Neural cell (in vitro differentiated cells): ENCODE data around the gene GNLY. TPM values are rescaled to one million over a fixed set of nuclear protein-coding genes. Genes with fewer than 3 reads are reported as not detected.

Source experiments
- H2AFZ ChIP-seq: fragments of 200-600, 300-800 bp; sonication (generic), shearing (Covaris generic); 2 replicates; pipeline ENCODE4 v1.6.0; 2014; ENCODE audit warnings: low read depth, mild to moderate bottlenecking, antibody characterized with exemption, low read length, moderate library complexity
- H3F3A ChIP-seq: fragments of 200-600 bp; shearing (Covaris generic); 2 replicates; pipeline ENCODE4 v1.6.1; 2016; ENCODE audit warnings: mild to moderate bottlenecking, moderate library complexity, mixed read lengths, antibody characterized with exemption, low read length; ENCODE audit not compliant: insufficient read depth, poor library complexity, severe bottlenecking
- H3K27ac ChIP-seq: fragments of 200-600, 300-800 bp; sonication (generic), shearing (Covaris generic); 2 replicates; pipeline ENCODE4 v1.5.1; 2014; ENCODE audit warnings: mild to moderate bottlenecking, low read length, moderate library complexity
- H3K27me3 ChIP-seq: fragments of 300-800, 200-600 bp; sonication (generic), shearing (Covaris generic); 2 replicates; pipeline ENCODE4 v1.6.0; 2014; ENCODE audit warnings: mild to moderate bottlenecking, low read depth, low read length, moderate library complexity; ENCODE audit not compliant: insufficient read depth
- H3K36me3 ChIP-seq: fragments of 300-800, 200-600 bp; sonication (generic), shearing (Covaris generic); 2 replicates; pipeline ENCODE4 v1.5.1; 2014; ENCODE audit warnings: mild to moderate bottlenecking, antibody characterized with exemption, low read length, moderate library complexity; ENCODE audit not compliant: insufficient read depth
- H3K4me2 ChIP-seq: fragments of 300-800, 200-600 bp; sonication (generic), shearing (Covaris generic); 2 replicates; pipeline ENCODE4 v1.6.0; 2014; ENCODE audit warnings: mild to moderate bottlenecking, low read length
- H3K4me3 ChIP-seq: fragments of 300-800, 200-600 bp; sonication (generic), shearing (Covaris generic); 2 replicates; pipeline ENCODE4 v1.5.1; 2014; ENCODE audit warnings: mild to moderate bottlenecking, low read length, moderate library complexity
- H3K79me2 ChIP-seq: fragments of 200-600 bp; shearing (Covaris generic); replicated peaks from 2 replicates; pipeline ENCODE4 v1.6.0; 2014; ENCODE audit warnings: mild to moderate bottlenecking, low read length, moderate library complexity; ENCODE audit not compliant: insufficient read depth
- H3K9ac ChIP-seq: fragments of 300-800, 200-600 bp; sonication (generic), shearing (Covaris generic); 2 replicates; pipeline ENCODE4 v1.6.1; 2016; ENCODE audit warnings: mild to moderate bottlenecking, low read length, mixed read lengths
- H3K9me2 ChIP-seq: fragments of 200-600 bp; shearing (Covaris generic); 2 replicates; pipeline ENCODE4 v1.6.1; 2016; ENCODE audit warnings: mild to moderate bottlenecking, low read length, mixed read lengths; ENCODE audit not compliant: insufficient read depth
- H3K9me3 ChIP-seq: fragments of 200-600, 300-800 bp; sonication (generic), shearing (Covaris generic); 2 replicates; pipeline ENCODE4 v1.6.1; 2016; ENCODE audit warnings: mild to moderate bottlenecking, mixed run types, low read length, moderate library complexity, mixed read lengths
- H4K20me1 ChIP-seq: fragments of 200-600 bp; shearing (Covaris generic); 2 replicates; pipeline ENCODE4 v1.6.1; 2016; ENCODE audit warnings: mild to moderate bottlenecking, mixed run types; ENCODE audit not compliant: insufficient read depth
- EP300 ChIP-seq: fragments of 450-650 bp; conservative IDR thresholded peaks from 2 replicates; pipeline ENCODE4 v1.6.1; 2014; ENCODE audit warnings: antibody characterized with exemption, mild to moderate bottlenecking, moderate library complexity; ENCODE audit not compliant: poor library complexity, severe bottlenecking
- EZH2 ChIP-seq: fragments of 200-600, 300-800 bp; shearing (Covaris generic), sonication (generic); IDR thresholded peaks from 2 replicates; pipeline ENCODE4 v1.6.1; 2014; ENCODE audit warnings: antibody characterized with exemption, low read length, borderline replicate concordance, mild to moderate bottlenecking; ENCODE audit not compliant: insufficient read depth, poor library complexity, severe bottlenecking
- MXI1 ChIP-seq: fragments of 450-650 bp; conservative IDR thresholded peaks from 2 replicates; pipeline ENCODE4 v1.6.1; 2014; ENCODE audit warnings: antibody characterized with exemption, mild to moderate bottlenecking; ENCODE audit not compliant: poor library complexity, severe bottlenecking
- POLR2AphosphoS5 ChIP-seq: IDR thresholded peaks from 2 replicates; pipeline ENCODE4 v1.6.1; 2012
- RAD21 ChIP-seq: fragments of 450-650 bp; conservative IDR thresholded peaks from 2 replicates; pipeline ENCODE4 v1.6.1; 2014; ENCODE audit warnings: antibody characterized with exemption, mild to moderate bottlenecking, moderate library complexity
- SMC3 ChIP-seq: fragments of 450-650 bp; conservative IDR thresholded peaks from 2 replicates; pipeline ENCODE4 v1.6.1; 2014; ENCODE audit warnings: antibody characterized with exemption, mild to moderate bottlenecking, moderate library complexity; ENCODE audit not compliant: poor library complexity
- TAF1 ChIP-seq: IDR thresholded peaks from 2 replicates; pipeline ENCODE4 v1.6.1; 2012; ENCODE audit warnings: low read depth
- polyA plus RNA-seq: library from polyadenylated mRNA; depleted of rRNA; stranded (reverse); fragments of >200 nt; gene quantifications from 2 replicates; pipeline ENCODE4 v1.2.3, GENCODE V29; 2014
- TF ChIP-seq, protein P1 (sequence below): IDR thresholded peaks from 2 replicates; pipeline ENCODE4 v1.6.1; 2012; ENCODE audit warnings: borderline replicate concordance
- TF ChIP-seq, protein P2 (sequence below): fragments of 450-650 bp; IDR thresholded peaks from 2 replicates; pipeline ENCODE4 v1.5.1; 2014; ENCODE audit warnings: antibody characterized with exemption, mild to moderate bottlenecking, moderate library complexity; ENCODE audit not compliant: poor library complexity, severe bottlenecking

Gene GNLY
- polyA plus RNA-seq, 1 donor from 2014 or later, result not detected

DNA sequence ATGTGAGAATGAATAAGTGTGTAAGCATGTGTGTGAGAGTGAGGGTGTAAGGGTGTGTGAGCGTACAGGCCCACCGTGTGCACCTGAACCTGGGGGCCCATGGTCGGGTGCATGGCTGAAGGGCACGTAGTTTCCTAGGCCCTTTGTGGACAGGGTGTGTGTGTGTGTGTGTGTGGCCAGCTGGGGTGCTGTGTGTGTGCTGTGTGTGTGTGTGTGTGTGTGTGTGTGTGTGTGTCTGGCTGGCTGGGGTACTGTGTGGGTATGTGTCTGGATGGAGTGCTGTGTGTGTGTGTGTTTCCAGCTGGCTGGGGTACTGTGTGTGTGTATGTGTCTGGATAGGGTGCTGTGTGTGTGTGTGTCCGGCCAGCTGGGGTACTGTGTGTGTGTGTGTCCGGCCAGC lies 28.1 kb upstream of the GNLY start:
- Histone ChIP-seq H3K27me3 (no peaks in the 10 kb centered on the region), H2AFZ (no peak overlapping the region), H4K20me1 (no peaks in the 10 kb centered on the region), H3K4me3 (no peak overlapping the region), H3F3A (no peaks in the 10 kb centered on the region), H3K36me3 (no peaks in the 10 kb centered on the region), H3K9ac (no peak overlapping the region), H3K27ac (no peak overlapping the region), H3K9me2 (no peaks in the 10 kb centered on the region), H3K4me2 (no peak overlapping the region), H3K9me3 (no peaks in the 10 kb centered on the region), H3K79me2 (no peaks in the 10 kb centered on the region)
- TF ChIP-seq MXI1 (no peak), POLR2AphosphoS5 (no peak), EZH2 (no peak), EP300 (no peak), TAF1 (no peak), RAD21 (no peak), SMC3 (no peak)
- TF ChIP-seq, protein P1, sequence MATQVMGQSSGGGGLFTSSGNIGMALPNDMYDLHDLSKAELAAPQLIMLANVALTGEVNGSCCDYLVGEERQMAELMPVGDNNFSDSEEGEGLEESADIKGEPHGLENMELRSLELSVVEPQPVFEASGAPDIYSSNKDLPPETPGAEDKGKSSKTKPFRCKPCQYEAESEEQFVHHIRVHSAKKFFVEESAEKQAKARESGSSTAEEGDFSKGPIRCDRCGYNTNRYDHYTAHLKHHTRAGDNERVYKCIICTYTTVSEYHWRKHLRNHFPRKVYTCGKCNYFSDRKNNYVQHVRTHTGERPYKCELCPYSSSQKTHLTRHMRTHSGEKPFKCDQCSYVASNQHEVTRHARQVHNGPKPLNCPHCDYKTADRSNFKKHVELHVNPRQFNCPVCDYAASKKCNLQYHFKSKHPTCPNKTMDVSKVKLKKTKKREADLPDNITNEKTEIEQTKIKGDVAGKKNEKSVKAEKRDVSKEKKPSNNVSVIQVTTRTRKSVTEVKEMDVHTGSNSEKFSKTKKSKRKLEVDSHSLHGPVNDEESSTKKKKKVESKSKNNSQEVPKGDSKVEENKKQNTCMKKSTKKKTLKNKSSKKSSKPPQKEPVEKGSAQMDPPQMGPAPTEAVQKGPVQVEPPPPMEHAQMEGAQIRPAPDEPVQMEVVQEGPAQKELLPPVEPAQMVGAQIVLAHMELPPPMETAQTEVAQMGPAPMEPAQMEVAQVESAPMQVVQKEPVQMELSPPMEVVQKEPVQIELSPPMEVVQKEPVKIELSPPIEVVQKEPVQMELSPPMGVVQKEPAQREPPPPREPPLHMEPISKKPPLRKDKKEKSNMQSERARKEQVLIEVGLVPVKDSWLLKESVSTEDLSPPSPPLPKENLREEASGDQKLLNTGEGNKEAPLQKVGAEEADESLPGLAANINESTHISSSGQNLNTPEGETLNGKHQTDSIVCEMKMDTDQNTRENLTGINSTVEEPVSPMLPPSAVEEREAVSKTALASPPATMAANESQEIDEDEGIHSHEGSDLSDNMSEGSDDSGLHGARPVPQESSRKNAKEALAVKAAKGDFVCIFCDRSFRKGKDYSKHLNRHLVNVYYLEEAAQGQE, result no peak
- TF ChIP-seq, protein P2, sequence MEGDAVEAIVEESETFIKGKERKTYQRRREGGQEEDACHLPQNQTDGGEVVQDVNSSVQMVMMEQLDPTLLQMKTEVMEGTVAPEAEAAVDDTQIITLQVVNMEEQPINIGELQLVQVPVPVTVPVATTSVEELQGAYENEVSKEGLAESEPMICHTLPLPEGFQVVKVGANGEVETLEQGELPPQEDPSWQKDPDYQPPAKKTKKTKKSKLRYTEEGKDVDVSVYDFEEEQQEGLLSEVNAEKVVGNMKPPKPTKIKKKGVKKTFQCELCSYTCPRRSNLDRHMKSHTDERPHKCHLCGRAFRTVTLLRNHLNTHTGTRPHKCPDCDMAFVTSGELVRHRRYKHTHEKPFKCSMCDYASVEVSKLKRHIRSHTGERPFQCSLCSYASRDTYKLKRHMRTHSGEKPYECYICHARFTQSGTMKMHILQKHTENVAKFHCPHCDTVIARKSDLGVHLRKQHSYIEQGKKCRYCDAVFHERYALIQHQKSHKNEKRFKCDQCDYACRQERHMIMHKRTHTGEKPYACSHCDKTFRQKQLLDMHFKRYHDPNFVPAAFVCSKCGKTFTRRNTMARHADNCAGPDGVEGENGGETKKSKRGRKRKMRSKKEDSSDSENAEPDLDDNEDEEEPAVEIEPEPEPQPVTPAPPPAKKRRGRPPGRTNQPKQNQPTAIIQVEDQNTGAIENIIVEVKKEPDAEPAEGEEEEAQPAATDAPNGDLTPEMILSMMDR, result no peak

DNA sequence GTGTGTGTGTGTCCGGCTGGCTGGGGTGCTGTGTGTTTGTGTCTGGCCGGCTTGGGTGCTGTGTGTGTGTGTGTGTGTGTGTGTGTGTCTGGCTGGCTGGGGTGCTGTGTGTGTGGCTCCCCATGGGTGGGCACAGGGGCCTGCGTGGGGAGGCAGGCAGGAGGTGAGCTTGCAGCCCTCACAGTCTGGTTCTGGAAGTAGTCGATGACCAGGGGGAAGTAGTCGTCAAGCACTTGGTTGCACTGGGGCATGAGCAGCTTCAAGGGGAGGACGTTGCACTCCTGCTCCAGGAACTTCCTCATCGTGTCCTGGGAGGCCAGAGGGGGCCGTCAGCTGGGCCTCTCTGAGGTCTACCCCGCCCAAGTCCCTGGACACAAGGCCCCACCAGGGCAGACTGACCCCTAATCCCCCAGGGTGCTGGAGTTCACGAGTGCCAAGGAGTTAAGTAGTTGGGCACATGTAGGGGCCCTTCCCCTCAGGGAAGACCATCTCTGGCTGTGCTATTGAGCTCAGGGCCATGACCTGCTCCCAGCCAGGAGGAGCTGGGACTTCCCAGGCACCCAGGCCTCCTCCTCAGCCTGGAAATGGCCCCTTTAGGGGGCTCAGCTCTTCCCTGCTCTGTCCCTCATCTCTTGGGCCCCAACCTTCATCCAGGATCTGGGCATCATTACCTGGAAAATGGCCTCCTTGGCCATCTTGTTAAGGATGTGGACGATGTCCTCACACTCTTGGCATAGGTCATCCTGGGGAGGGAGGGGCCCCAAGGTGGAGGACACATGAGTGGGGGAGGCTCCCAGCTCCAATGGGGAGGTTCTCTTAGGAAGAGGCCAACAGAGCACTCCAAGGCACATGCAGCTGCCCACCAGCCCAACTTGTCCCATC lies 27.5 kb upstream of the GNLY start:
- no peaks in the 10 kb centered on the region for H3K36me3 ChIP-seq
- no peak overlapping the region for H3K4me2 ChIP-seq
- H3K27me3 ChIP-seq, result no peaks in the 10 kb centered on the region
- TF ChIP-seq MXI1 (no peak), EZH2 (no peak), SMC3 (no peak), TAF1 (no peak), RAD21 (no peak), POLR2AphosphoS5 (no peak), EP300 (no peak)
- TF ChIP-seq, protein P2, result no peak
- TF ChIP-seq, protein P1, result no peak
- H3K9me2 ChIP-seq, result no peaks in the 10 kb centered on the region
- H3K27ac ChIP-seq, result no peak overlapping the region
- no peak overlapping the region for H2AFZ ChIP-seq
- no peaks in the 10 kb centered on the region for H3K9me3 ChIP-seq
- no peak overlapping the region for H3K4me3 ChIP-seq
- H4K20me1 ChIP-seq, result no peaks in the 10 kb centered on the region
- no peak overlapping the region for H3K9ac ChIP-seq
- no peaks in the 10 kb centered on the region for H3K79me2 ChIP-seq
- no peaks in the 10 kb centered on the region for H3F3A ChIP-seq
